Fibroblast of skin of abdomen (primary cell): ENCODE results near the gene ETDC.

ENCODE experiments used
- DNase-seq: peaks from one replicate; pipeline ENCODE4 v3.0.0-alpha.2; 2013

Gene ETDC

GRCh38 chrX:135346975-135347374, 37.7 kb downstream of the ETDC start:
- no peak for DNase-seq

- DNase-seq: no peak
Observed at GRCh38 chrX:135347381-135348016, 38.2 kb downstream of the ETDC start.

- no peak for DNase-seq
Observed at GRCh38 chrX:135354288-135354687, 45.0 kb downstream of the ETDC start.
